ENCODE measurements around the gene MFAP5.
A peak's percentile ranks its signal among the peaks of the same experiment; 100 is the strongest.

Gene MFAP5, protein sequence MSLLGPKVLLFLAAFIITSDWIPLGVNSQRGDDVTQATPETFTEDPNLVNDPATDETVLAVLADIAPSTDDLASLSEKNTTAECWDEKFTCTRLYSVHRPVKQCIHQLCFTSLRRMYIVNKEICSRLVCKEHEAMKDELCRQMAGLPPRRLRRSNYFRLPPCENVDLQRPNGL

DNA sequence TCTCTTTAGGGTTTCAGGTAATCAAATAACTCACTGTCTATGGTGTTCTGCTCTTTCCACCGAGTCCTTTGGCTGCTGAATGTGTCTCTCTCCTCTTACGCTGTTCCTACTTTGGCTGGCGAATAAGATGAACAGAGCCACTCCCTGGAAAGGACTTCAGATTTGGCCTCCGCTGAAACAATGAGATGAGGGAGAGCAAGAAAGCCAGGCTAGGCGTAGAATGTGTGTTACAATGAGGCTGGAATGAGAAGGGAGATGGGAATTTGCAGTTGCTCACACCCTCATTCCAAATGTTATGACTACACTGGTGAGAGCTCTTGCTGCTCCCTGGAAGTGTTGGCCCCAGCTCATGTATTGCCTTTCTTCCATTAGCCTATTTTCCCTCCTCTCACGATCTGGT lies at the start of gene MFAP5:
Gene MFAP5 (minus strand): TSS at position 234 of the 400 bp plus-strand sequence. CDS start 722 bp downstream, outside the sequence.
- no peak for DNase-seq

DNA sequence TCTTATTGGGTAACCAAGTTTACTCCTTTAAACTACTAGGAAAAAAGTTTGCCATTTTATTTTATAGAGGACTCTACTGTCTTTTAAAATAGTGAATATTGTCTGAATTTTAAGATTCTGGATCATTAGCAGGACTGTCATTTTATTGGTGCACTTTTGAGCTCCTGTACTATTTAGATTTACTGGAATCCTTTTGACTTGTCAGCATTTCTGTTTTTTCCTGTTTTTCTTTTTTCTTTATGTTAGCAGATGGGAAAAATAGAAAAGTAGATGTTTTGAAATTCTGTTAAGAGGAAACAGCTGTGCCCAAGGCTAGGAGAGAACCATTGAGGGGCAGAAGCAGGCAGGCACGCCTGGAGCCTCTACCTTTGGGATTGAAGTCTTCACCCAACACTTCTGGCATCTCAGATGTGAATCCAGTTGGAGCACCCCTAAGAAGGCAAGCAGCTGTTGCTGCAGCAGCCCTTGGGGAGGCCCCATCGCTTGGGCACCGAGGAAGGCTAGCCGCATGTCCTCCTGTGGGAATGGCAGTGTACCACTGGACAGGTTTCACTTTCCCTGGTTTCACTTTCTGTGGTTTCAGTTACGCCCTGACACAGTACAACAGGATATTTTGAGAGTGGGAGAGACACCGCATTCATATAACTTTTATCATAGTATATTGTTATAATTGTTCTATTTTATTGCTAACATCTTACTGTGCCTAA lies 46.7 kb upstream of the MFAP5 start:
- DNase-seq: peak; percentile 19

DNA sequence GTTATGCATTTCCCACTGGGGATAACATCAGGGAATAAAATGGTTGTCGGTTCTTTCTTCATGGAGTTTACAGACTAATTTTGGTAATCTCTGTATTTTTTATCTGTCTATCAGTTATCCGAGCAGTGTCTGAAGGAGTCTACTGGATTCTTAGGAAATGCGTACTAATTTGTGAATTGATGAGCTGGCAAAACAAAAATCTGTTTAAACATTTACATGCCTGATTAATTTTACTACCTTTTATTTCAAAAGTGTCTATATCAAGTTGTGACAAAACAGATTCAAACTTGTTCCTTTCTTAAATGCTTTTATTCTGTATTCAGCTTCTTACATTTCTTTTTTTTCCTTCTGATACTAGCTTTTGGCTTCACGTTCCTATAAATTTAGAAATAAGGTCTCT lies 39.5 kb upstream of the MFAP5 start:
- no peak for DNase-seq

DNA sequence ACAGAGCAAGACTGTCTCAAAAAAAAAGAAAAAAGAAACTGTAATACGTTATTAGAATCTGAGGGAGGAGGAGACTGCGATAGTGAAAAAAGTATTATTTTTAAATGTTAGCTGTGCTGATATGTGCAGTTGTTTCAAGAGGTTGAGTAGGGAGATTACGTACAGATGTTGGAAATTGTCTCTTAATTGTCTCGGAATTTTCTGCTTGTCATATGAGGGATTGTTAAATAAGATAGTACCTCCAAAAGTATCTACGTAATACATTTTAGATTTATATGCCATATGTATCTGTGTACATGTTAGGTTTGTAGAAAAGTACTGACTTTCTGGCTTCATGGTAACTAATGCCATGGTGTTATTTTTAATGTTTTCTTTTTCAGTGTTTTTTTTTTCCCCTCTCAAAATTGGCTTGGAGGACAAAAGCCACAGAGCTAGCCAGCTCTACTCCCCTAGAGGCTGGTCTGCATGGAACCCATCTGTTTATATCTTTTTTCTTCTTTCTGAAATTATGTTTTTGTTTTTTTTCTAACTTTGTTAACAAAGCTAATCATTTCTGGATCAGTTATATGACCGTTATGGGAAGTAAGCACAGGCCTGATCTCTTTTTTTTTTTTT lies 38.5 kb upstream of the MFAP5 start:
- no peak for DNase-seq

DNA sequence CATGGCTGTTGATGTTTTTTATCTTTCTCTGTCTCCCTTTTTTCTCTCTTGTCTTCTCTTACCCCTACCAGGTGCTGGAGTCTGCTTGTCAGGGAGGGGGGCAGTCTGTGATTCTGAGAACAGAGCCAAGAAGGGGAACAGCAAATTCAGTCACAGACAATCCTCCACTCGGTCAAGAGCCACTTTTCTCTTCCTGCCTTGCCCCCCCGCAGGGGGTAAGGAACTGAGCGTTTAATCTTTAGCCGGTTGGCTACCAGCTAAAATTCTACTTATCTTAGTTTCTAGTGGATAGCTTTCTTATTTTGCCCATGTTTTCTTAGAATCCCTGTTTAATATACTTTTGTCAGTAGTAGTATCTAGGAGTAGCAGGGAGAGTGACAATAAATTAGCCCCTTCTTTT lies 37.1 kb upstream of the MFAP5 start:
- DNase-seq: peak; percentile 14

DNA sequence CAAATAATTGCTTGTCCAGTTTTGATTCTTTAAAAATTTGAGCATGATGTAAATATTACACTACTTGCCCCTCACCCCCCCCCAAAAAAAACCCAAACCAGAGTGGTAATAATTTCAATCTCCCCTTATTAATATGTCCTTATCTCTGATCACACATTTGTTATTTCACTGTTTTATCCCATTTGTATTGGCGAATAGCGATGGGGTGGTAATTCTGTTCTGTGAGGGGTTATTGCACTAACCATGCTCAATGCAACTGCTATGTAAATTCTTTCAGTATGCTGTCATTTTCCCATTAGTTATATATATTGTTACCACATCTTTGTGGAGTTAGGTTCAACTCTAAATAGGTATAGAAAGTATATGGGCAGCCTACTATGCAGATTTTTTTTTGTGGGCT lies 36.3 kb upstream of the MFAP5 start:
- no peak for DNase-seq

DNA sequence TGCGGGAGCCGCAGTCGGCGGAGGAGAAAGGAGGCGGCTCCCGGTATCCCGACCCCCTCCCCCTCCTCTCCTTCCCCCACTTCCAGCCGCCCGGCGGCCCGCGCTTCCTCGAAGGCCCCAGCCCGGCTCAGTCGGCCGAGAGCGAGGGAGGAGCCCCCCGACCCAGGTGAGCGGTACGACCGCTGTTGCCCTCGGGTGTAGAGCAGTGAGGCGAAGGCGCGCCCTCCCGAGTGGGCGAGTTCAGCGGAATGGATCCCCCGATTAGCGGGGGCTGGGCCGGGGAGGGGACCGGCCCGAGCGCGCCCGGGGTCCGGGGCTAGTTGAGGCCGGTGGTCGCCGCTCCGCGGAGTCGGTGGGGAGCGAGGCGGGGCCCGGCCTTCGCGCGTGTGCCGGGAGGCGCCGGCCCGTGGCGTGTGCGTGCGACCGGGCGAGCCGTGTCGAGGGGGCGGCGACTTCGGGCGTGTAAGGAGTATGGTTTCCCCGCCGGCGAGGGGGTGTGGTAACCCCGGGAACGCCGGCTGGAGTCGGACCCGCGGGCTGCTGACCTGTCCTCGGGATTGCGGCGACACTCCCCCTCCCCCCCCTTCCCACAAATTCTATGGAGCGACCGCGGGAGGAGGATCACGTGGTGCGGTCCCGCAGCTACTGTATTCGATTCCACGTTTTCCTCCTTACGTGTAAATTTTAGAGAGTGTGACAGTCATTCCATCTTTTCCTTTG lies 35.7 kb upstream of the MFAP5 start:
- DNase-seq: peak; percentile 19

DNA sequence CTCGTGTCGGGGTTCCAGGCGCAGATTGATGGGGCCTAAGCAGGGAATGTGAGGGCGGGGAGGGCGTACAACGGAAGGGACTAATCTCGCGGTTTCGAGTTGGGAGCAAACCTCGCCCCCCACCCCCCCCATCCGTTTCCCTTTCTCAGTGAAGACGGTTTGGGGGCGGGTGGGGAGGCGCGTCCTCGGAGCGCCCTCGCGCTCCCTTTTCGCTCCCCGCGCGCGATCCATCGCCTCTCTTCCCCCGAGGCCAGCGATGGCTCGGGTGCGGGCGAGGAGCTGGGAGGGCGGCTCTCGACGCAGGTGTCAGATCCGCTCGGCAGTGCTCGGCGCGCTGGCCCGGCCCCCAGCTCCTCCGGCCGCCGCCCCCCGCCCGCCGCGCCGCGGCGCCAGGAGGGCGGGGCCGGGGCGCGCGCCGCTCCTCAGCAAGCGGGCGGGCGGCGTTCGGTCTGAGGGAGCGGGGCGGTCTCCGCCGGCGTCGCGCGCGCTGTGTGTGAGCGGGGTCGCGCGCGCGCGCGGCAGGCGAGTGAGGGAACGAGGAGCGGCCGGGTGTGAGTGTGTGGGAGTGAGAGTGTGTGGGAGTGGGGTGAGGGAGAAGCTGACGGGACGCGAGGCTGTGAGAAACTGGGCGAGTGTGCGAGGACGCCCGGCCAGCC lies 35.0 kb upstream of the MFAP5 start, which contains the start of gene RIMKLB:
Gene RIMKLB (plus strand): TSS at position 516 of the 656 bp plus-strand sequence. CDS start 15,876 bp downstream, outside the sequence.
- peak; percentile 71 for DNase-seq

DNA sequence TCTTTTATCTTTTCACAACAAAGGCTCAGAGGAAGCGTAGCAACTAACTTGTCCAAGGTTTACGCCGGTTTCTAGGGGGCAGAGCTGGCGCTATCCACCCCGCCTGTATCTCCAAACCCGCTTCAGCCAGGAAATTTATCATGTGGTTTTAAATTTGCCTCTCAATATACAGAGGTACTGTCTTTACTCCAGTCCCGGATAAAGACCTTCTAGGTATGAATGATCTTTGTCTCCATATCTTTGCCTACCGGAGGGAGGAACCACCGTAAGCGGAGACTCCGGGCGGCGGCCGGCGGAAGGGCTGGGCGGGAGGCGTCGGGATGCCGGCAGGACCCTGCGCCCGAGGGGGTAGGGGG lies 34.5 kb upstream of the MFAP5 start:
- DNase-seq: peak; percentile 49

DNA sequence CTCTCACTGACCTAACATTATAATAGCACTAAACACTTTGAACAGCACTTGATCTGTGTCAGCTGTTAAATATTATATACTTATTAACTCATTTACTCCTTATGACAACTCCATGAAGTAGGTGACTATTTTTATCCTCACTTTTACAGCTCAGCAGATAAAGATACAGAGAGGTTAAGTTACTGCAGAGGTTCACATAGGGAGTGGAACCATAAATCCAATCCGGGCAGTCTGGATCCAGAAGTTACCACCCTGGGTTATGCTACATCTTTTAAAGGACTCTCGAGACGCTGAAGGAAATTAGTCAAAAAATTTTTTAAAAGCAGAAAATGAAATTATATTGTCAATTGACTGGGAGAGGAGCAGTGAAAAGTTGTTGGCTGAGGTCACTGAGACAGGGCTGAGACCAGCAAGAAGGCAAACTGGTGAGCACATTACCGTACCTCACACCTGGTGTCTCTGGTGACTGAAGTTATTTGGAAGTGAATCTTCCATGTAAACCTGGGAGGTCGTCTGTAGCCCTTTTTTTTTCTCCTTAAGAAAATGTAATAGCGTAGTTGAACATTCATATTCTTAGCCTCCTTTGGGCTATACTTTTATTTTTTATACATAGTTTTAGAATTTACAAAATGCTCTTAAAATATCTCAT lies 33.9 kb upstream of the MFAP5 start:
- DNase-seq: no peak

DNA sequence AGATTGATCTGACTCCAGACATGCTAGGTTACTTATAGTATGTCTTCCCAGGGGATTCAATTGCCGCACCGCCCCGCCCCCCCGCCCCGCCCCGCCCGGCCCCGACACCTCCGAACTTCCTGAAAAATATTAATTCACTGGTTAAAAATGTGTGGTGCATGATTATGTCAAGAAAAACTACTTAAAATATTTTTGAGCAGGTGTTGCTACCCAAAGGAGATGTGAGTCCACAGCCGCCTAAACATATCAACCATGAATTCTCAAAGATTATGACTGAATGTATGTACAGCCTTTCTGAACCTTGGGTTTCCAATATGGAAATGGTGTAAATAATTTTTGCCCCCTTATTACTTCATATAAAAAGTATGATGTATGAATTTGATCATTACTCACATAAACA lies 32.5 kb upstream of the MFAP5 start:
- no peak for DNase-seq

DNA sequence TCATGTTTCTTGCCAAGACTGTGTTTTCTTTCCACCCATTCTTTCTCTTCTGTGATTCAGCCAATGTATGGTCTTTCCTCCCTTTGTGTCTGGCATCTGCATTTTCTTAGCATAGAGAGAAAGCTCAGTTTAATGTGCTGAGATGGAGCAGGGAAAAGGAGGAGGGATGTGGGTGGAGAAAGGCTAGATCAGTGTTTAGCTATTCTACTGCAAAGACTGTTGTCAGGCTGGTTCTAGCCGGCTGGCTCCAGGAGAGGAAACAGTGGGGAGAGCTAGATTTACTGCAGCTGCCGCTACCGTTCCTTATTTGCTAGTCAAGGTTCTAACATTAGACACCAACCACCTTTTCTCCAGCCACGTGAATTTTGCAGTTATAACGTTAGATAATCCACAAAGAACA lies 29.9 kb upstream of the MFAP5 start:
- DNase-seq: peak; percentile 47

DNA sequence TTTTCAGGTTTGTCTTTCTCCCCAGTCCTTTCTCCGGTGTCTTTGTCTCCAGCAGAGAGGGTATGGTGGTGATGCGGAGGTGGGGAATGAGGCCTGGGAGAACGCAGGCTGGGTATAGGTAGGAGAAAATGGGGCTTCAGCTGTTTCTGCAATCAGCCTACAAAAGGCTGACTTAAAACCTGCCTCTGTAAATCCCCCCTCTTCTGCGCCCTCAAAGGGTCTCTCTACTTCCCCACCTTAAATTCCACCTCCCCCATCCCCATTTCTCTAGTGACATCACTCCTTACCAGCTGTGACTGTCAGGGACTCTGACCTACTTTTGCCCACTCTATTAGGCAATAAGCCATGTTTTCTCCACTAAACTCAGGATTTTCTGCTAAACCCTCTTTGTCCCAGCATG lies 27.1 kb upstream of the MFAP5 start:
- DNase-seq: peak; percentile 13

DNA sequence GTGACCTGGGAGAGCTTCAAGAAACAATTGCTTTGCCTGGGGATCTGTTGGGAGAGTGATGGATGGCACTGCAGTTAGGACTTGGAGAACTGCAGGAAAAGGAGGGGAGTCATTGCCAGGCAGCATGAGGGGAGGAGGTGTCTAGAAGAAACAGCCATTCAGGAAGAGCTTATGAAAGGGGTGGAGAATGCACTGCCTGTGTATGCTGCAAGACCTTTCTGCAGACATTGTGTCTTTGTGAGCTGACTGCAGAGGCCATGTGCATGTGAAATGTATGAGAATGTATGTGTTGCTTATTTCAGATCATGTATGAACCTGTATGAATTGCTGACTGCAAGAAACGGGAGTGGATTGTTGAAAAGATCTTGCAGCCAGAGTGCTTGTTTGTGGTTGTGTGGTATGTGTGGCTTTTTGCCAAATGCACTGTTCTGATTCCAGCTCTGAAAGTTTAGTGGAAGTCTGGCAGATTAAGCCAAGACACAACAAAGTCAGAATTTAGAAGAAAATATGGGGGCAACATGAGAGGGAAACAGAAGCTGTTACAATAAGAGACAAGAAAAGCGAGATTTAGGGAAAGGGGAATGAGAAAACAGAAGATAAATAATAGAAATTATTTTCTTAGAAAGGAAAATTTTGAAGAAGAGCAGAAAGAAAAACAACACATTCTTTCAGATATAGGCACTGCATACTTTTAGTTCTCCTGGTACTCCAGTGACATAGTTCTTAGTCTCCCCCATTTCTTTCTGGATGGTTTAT lies 25.4 kb upstream of the MFAP5 start:
- peak; percentile 57 for DNase-seq

DNA sequence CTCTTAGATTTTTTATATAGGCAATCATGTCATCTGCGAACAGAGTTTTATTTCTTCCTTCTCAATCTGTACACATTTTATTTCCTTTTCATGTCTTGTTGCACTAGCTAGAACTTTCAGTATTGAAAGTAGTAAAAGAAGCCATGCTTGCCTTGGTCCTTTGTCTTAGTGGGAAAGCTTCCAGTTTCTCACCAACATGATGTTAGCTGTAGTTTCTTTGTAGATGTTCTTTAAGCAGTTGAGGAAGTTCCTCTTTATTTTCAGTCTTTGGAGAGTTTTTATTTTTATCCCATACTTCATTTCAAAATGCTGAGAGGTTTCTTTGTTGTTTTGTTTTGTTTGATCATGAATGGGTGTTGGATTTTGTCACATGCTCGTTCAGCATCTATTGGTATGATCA lies 22.4 kb upstream of the MFAP5 start:
- DNase-seq: no peak

DNA sequence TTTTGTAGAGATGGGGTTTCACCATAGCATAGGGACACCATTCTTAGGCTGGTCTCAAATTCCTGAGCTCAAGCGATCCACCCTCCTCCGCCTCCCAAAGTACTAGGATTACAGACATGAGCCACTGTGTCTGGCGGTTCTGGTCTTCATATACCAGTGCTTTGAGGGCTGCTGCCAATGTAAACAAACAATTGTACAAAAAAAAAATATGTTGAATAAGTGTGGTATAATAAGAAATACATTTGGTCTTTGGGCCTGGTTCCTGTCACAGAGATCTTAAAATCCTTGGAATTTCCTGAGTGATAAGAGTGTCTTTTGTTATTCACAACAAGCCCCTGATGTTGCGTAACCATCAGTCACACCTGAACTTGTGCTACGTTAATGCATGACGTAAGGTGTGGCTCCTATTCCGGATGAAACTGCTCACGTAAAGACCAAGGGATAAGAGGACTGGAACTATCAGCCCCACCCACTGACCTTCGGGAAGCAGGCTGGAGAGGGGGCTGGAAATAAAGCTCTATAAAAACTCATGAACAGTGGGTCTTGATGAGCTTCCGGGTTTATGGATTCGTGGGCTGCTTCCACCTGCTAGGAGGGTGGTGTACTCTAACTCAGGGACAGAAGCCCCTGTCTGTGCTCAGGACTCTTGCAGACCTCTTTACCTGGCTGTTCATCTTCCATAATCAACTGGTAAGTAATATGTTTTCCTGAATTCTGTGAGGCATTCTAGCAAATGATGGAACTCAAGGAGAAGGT lies 18.7 kb upstream of the MFAP5 start:
- no peak for DNase-seq

DNA sequence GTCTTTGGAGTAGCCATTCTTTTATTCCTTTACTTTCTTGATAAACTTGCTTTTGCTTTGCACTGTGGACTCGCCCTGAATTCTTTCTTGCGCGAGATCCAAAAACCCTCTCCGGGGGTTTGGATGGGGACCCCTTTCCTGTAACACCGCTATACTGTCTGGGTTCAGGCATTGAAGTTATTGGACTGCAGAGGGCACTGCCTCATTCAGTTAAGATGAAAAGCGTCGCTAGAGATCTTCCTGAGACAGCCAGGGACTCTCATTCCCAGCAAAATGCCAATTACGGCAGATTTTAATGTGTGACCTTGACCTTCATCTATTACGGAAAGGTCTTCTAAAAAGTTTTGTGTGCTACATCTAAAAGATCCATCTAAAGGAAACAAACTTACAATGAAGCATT lies 17.9 kb upstream of the MFAP5 start:
- DNase-seq: no peak

DNA sequence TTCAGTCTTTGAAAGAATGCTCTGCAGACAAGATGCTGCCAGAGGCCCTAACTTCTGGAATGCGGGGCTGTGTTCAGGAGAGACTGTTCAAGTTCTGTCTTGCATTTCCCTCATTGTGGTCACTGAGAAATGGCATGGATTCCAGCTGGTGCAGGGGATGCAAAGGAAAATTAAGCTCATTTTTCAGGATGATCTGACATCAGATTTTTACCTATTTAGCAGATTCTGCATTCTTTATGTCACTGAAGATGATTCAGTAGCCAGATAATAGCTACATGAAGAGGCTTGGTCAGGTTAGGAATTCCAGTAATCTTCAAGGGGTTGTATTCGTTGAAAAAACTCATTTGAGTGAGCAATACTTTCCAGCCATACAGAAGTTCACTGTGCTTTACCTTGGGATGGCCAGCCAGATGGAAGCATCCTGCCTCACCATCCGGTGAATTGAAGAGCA lies 16.1 kb upstream of the MFAP5 start:
- no peak for DNase-seq

DNA sequence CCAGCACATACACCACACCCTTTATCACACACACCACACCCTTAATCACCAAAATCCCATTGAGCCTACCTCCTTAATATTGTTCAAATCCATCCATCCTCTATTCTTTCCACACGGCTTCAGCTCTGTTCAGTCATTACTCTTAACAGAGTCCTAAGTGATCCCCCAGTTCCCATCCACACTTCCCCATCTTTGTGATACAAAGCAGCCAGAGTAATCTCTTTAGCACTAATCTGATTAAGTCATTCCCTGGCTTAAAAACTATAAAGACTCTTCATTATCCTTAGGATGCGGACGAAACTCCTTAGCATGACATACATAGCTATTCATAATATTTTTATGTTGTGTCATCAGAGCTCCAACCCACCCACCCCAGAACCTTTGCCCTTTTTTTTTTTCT lies 14.7 kb upstream of the MFAP5 start:
- no peak for DNase-seq

DNA sequence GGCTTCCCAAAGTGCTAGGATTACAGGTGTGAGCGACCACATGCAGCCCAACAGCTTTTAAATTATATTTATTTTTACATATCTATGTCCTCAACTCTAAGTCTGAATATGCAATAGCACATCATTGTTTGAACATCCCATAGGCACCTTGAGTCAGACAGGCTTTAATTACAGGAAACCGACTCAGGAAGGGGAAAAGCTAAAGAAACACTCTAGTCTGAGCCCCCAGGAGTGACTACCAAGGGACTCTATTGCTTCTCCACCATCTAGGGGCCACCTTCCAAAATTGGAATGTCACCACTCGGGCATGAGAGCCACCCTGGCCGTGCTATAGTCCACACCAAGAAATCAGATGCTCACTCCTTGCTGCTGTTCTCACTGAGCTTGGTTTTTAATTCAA lies 14.0 kb upstream of the MFAP5 start:
- DNase-seq: no peak

DNA sequence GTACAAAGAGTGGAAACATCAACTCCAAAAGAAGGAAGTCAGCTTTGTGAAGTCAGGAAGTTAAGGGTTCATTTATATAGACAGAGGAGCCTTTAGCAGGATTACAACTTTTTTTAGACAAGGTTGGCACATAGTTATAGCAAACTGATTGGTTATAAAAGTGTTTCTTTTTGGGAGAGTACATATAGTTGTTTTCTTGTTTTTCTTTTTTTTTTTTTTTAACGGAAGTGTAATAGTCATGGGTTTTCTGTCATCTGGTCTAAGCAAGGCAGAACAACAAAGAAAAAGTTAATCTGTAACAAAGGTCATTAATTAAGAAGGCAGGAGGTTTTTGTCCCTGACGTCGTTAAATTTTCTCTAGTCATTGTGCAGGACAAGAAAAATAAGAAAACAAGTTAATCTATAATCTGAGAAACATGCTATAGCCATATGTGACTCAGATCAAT lies 13.0 kb upstream of the MFAP5 start:
- DNase-seq: no peak
